Embryonic facial prominence (tissue), 1 donor: ENCODE measurements around the gene RDH13.
A peak's percentile ranks its signal among the peaks of the same experiment; 100 is the strongest.
"Not testable (repeated sequence)": the region's sequence is repeated elsewhere in the genome, so short reads cannot be mapped to it uniquely, and the experiment has no call there.

Experiments
- DNase-seq: peaks from one replicate; pipeline ENCODE4 v3.0.0-alpha.2; 2016; ENCODE audit errors: extremely low spot score

Gene RDH13

DNA sequence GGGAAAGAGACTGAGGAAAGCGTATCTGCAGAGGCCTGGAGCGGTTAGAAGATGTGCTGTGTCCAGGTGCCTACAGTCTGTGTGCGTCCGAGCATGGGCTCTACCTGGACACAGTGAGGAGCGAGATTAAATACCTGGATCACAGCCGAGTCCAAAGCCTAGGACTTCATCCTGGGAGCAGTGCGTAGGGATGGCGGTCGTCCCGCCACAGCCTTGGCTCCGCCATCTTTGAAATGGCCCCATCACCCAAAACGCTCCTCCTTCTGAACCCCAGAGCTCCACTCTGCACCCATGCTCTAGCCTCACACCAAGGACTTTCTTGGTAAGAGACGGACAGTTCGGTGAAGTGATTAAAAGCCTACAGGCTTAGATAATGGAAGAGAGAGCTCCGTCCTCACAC is 44.7 kb downstream of the RDH13 start:
- no peak for DNase-seq

DNA sequence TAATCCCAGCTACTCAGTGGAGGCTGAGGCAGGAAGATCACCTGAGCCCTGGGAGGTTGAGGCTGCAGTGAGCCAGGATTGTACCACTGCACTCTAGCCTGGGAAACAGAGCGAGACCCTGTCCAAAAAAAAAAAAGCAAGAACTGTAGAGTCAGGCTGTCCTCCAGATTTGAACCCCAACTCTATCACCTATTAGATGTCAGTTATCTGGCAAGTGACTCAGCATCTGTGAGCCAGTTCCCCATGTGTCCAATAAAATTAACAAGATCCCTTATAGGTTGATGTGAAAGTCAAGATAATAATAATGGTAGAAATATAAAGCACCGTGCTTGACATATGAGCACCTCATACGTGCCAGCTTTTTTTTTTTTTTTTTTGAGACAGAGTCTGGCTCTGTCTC is 46.9 kb downstream of the RDH13 start:
- no peak for DNase-seq

DNA sequence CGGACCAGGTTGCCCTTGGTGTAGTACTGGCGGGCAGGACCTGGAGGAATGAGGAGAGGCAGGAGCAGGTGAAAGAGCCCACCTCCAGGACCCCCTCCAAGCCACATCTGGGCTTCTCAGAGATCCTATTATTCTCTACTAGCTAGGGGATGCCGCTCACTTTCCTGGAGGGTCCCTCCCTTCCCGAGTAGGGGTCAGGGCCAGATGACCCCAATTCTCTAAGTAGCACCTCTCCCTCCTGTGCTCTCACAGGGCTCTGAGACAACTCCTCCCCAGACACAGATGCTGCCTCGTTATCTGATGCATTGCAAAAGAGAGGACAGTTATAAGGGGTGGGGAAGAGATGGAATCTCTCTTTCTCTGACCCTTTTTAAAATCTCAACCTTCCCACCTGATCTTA is 47.8 kb downstream of the RDH13 start:
- DNase-seq = no peak

DNA sequence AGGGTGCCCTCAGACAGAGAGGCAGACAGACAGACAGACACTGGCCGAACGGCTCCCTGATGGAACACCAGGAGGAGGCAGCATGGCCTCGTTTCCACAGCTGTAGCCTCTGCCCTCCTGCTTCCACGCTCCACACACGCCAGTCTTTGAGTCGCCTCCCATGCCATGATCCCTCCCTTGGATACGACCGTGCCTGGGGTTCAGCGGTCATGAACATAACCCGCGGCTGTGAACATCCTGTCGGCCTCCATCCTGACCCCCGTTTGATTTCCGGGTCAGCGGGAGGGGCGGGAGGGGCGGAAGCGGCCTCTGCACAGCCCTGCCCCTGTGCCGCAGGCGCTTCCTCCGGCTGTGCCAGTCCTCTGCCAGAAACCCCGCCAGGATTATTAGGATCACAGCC is 48.2 kb downstream of the RDH13 start:
- no peak for DNase-seq

DNA sequence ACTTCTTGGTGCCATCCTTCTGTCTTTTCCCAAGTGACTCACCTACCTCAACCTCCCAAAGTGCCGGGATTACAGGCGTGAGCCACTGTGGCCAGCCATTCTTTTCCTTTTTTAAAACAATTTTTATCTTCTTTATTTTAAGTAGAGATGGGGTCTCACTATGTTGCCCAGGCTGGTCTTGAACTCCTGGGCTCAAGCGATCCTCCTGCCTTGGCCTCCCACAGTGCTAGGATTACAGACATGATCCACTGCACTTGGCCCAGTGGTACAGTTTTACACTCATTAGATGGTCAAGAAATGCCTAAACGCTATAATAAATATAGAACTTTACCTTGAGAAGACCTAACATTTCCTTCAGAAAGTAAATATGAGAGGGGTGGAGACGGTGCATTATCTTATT is 49.4 kb downstream of the RDH13 start:
- no peak for DNase-seq

DNA sequence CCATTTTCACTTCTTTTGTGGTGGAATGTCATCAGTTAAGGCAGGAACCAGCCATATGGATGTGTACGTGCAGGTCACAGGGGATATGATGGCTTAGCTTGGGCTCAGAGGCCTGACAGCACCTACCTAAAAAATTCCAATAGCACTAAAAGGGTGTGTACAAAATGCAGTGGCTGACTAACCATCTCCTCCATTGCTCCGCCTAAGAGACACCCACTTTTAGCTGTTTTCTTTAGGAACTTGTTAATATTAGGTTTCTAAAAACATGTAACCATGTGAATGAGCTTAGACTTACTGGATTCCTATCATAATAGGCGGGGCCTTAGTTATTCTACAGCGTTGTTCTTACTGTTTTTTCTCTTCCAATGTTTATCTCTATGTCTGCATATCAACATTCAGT is 50.6 kb downstream of the RDH13 start:
- DNase-seq = no peak

DNA sequence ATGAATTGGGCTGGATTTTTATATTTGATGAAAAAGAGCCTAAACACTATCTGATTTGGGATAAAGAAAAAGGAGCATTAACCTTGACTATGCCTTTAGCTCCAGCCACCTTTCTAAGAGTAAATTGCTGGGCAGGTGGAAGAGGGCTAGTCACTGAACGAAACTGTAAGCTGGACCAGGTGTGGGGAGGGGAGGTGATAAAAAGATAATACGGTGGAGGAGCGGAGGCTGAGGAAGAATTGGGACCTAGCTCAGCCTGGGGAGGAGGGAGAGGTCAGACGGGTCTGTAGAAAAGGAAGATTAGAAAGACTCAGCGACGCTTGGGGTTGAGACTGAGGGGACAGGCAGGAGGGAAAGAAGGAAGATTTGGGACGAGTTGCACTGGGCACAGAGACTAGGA is 52.4 kb downstream of the RDH13 start:
- not testable (repeated sequence) for DNase-seq

DNA sequence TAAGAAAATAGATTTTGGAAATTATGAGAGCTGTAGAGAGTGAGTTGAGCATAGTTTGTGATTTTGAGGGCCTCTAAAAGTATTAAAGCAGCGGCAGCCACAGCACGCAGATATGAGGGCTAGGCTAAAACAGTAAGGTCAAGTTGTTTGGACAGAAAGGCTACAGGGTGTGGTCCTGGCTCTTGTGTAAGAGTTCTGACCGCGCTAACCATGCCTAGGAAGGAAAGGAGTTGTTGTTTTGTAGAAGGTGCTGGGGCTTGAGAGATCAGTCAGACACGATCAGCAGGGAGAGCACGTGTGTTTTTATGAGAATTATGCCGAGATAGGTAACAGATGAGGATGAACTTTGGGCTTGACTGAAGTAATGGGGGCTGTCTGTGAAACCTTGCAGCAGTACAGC is 54.2 kb downstream of the RDH13 start:
- DNase-seq = not testable (repeated sequence)

DNA sequence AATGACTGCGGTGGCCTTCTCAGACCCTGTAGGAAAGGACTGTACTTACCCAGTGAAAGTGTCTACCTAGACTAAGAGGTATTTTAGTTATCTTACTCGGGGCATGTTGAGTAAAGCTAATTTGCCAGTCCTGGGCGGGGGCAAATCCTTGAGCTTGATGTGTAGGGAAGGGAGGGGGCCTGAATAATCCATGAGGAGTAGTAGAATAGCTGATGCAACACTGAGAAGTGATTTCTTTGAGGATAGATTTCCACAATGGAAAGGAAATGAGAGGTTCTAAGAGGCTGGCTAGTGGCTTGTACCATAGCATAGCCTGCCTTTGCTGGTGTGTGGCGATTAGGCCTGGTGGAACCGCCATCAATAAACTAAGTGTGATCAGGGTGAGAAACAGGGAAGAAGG is 54.8 kb downstream of the RDH13 start:
- DNase-seq = not testable (repeated sequence)

DNA sequence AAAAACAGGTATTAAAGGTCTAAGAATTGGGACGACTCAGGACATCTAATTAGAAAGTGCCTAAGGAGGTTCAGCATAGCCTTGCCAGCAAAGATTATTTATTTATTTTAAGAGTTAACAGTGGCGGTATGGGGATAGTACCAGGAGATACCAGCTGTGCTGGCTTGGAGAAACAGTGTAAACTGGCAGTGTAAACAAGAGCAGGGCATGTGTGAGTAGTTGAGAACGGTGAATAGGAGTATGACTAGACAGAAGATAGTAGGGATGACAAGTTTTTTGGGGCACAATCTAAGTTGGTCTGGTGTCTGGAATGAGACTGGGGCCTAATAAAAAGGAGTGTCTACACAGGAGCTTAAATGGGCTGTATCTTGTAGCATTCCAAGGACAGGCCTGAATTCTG is 55.4 kb downstream of the RDH13 start:
- DNase-seq = not testable (repeated sequence)

DNA sequence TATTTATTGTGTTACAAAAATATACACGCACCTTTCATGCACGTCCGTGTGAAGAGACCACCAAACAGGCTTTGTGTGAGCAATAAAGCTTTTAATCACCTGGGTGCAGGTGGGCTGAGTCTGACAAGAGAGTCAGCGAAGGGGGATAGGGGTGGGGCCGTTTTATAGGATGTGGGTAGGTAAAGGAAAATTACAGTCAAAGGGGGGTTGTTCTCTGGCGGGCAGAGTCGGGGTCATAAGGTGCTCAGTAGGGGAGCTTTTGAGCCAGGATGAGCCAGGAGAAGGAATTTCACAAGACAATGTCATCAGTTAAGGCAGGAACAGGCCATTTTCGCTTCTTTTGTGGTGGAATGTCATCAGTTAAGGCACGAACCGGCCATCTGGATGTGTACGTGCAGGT is 56.2 kb downstream of the RDH13 start:
- not testable (repeated sequence) for DNase-seq

DNA sequence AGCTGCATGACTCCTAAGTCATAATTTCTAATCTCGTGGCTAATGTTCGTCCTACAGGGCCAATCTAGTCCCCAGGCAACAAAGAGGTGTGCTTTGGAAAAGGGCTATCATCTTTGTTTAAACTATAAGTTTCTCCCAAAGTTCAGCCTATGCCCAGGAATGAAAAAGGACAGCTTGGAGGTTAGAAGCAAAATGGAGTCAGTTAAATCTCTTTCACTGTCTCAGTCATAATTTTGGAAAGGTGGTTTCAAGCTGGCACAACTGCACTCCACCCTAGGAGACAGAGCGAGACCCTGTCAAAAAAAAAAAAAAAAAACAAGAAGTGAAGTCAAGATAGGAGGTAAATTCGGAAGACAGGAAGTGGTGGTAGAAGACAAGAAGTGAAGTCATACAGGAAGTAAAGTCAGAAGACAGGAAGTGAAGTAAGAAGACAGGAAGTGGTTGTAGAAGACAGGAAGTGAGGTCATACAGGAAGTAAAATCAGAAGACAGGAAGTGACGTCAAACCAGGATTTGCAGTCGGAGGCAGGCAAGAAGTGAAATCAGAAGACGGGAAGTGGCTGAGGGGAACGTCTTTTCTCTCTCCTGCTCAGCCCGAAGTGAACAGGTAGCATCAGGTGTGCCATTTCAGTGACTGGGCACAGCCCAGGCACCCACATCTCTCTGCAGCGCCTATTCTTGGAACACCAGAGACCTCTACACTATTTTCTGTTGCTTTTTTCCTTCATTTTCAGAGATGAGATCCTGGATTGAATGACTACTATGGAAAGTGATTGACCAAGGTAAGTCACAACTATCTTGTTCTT is 57.1 kb downstream of the RDH13 start:
- peak; percentile 67 for DNase-seq

DNA sequence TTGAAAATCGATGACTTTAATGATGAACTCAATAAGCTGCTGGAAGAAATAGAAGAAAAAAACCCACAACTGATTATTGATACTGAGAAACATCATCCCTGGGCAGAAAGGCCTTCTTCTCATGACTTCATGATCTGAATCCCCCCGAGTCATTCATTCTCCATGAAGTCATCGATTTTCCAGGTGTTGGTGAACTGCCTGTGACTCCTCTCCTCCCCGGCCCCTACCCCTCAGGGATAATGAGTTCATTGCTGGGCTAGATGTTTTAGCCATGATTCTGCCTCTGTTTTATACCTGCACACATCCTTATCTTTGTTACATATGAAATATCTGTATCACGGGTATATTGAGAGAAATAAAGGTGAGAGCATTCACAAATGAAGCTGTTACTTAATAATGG is 62.2 kb downstream of the RDH13 start:
- DNase-seq = no peak

DNA sequence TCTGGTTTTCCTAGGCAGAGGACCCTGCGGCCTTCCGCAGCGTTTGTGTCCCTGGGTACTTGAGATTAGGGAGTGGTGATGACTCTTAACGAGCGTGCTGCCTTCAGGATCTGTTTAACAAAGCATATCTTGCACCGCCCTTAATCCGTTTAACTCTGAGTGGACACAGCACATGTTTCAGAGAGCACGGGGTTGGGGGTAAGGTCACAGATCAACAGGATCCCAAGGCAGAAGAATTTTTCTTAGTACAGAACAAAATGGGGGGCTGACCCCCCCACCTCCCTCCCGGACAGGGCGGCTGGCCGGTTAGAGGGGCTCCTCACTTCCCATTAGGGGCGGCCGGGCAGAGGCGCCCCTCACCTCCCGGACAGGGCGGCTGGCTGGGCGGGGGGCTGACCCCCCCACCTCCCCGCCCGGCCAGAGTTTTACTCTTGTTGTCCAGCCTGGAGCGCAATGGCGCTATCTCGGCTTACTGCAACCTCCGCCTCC is 64.2 kb downstream of the RDH13 start:
- not testable (repeated sequence) for DNase-seq

DNA sequence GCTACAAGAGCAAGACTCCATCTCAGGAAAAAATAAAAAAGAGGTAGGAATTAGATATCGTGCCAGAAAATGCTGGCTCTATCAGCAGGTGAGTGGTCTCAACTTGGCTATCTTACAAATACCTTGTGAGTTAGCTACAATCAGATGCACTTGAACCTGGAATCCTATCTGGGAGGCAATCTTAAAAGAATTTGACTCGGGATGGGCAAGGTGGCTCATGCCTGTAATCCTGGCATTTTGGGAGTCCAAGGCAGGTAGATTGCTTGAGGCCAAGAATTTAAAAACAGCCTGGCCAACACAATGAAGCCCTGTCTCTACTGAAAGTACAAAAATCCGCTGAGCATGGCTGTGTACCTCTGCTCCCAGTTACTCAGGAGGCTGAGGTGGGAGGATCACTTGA is 67.4 kb downstream of the RDH13 start:
- DNase-seq = no peak
